A549 (cell line): ENCODE measurements around the gene MYO18A. TPM values are rescaled to one million over a fixed set of nuclear protein-coding genes. Genes with fewer than 3 reads are reported as not detected.
A peak's percentile ranks its signal among the peaks of the same experiment; 100 is the strongest.

Experiments
- ATAC-seq, 2 experiments: fragments of 200-7000 bp in 1 of 2; fragments of >200 bp in 1 of 2; cut with Nextera tagmentation in 1 of 2; cut with Tn5 transposase in 1 of 2; 3 replicates each; pipeline versions ENCODE4 v1.8.0 to v1.9.1; 2018 to 2020; ENCODE audit warnings: mild to moderate bottlenecking in 1 of 2, moderate library complexity in 1 of 2
- CTCF ChIA-PET: fragments of 300-600 bp; sonication (Branson Sonifier 250); formaldehyde crosslinking; extraction: SDS; loops from one replicate; lab custom pipeline; 2021; ENCODE audit warnings: antibody characterized with exemption, inconsistent platforms; lab: Yijun Ruan, JAX
- POLR2A ChIA-PET: fragments of 350-600 bp; formaldehyde crosslinking; extraction: SDS; loops from one replicate; lab custom pipeline; 2021; ENCODE audit warnings: antibody characterized with exemption, inconsistent platforms; lab: Yijun Ruan, JAX
- DNase-seq, 2 experiments: peaks; one replicate each; pipeline versions ENCODE4 v3.0.0 to v3.0.0-alpha.2; 2011 to 2016; ENCODE audit warnings: low read depth in 1 of 2, low spot score in 1 of 2
- FAIRE-seq: peaks from 2 replicates; lab custom pipeline; 2011; peaks lifted over from hg19 to GRCh38; lab: Jason Lieb, UNC
- H3K27ac ChIP-seq, 2 experiments: fragments of >200 bp; sonication (Bioruptor Twin); formaldehyde crosslinking; 3 replicates each; pipeline ENCODE4 v1.5.1; 2016 to 2017
- H3K4me1 ChIP-seq: fragments of >200 bp; sonication (Bioruptor Twin); formaldehyde crosslinking; 3 replicates; pipeline ENCODE4 v1.6.1; 2016
- H3K4me2 ChIP-seq: fragments of >200 bp; sonication (Bioruptor Twin); formaldehyde crosslinking; 3 replicates; pipeline ENCODE4 v1.6.1; 2016
- H3K4me3 ChIP-seq: fragments of >200 bp; sonication (Bioruptor Twin); formaldehyde crosslinking; 3 replicates; pipeline ENCODE4 v1.5.1; 2016
- H3K9me3 ChIP-seq: fragments of >200 bp; sonication (Bioruptor Twin); formaldehyde crosslinking; 3 replicates; pipeline ENCODE4 v1.6.1; 2016
- ATOH8 ChIP-seq: fragments of 250-450 bp; sonication (Bioruptor Pico); IDR thresholded peaks from 2 replicates; pipeline ENCODE4 v1.5.0; 2020; ENCODE audit warnings: low read depth, mild to moderate bottlenecking, moderate library complexity
- CBX8 ChIP-seq: fragments of 200-600 bp; sonication (generic); IDR thresholded peaks from 2 replicates; pipeline ENCODE4 v1.6.1; 2016
- CHD4 ChIP-seq: fragments of 200-600 bp; sonication (generic); IDR thresholded peaks from 2 replicates; pipeline ENCODE4 v1.6.1; 2016; ENCODE audit warnings: antibody characterized with exemption, mild to moderate bottlenecking, borderline replicate concordance
- EHF ChIP-seq: fragments of 250-450 bp; sonication (Bioruptor Pico); IDR thresholded peaks from 2 replicates; pipeline ENCODE4 v1.5.0; 2020; ENCODE audit warnings: mild to moderate bottlenecking
- ESRRA ChIP-seq: fragments of 150-350 bp; IDR thresholded peaks from 2 replicates; pipeline ENCODE4 v1.6.1; 2014; ENCODE audit warnings: mild to moderate bottlenecking, low read length, borderline replicate concordance
- FOSB ChIP-seq: fragments of 250-450 bp; sonication (Bioruptor Pico); IDR thresholded peaks from 2 replicates; pipeline ENCODE4 v1.5.0; 2020; ENCODE audit warnings: mild to moderate bottlenecking, moderate library complexity
- HDAC2 ChIP-seq: fragments of 200-600 bp; sonication (generic); IDR thresholded peaks from 2 replicates; pipeline ENCODE4 v1.6.1; 2016
- HOXA7 ChIP-seq: fragments of 250-450 bp; sonication (Bioruptor Pico); IDR thresholded peaks from 2 replicates; pipeline ENCODE4 v1.5.0; 2020; ENCODE audit warnings: mild to moderate bottlenecking, moderate library complexity
- HOXB13 ChIP-seq: fragments of 250-450 bp; sonication (Bioruptor Pico); IDR thresholded peaks from 2 replicates; pipeline ENCODE4 v1.5.0; 2020; ENCODE audit warnings: low read depth, mild to moderate bottlenecking, moderate library complexity
- JUNB ChIP-seq: fragments of >200 bp; sonication (Bioruptor Twin); formaldehyde crosslinking; IDR thresholded peaks from 2 replicates; pipeline ENCODE4 v1.6.1; 2016
- KDM5A ChIP-seq: fragments of 200-600 bp; sonication (generic); IDR thresholded peaks from 2 replicates; pipeline ENCODE4 v1.6.1; 2016; ENCODE audit warnings: antibody characterized with exemption, mild to moderate bottlenecking
- MYC ChIP-seq: IDR thresholded peaks from 2 replicates; pipeline ENCODE4 v1.6.1; 2012; ENCODE audit warnings: mild to moderate bottlenecking, inconsistent platforms, low read length, improper control_type of control experiment, borderline replicate concordance
- NFE2L2 ChIP-seq: fragments of 150-350 bp; conservative IDR thresholded peaks from 2 replicates; pipeline ENCODE4 v1.6.1; 2014; ENCODE audit warnings: low read length
- PHF8 ChIP-seq: fragments of 200-600 bp; sonication (generic); IDR thresholded peaks from 2 replicates; pipeline ENCODE4 v1.6.1; 2016; ENCODE audit warnings: low read depth, mild to moderate bottlenecking, antibody characterized with exemption, moderate library complexity, borderline replicate concordance
- RAD21 ChIP-seq, 2 experiments: fragments of >200 bp in 1 of 2; sonication (Bioruptor Twin) in 1 of 2; formaldehyde crosslinking in 1 of 2; IDR thresholded peaks in 1 of 2; conservative IDR thresholded peaks in 1 of 2; 2 replicates in 1 of 2; 3 replicates in 1 of 2; pipeline ENCODE4 v1.6.1; 2012 to 2018; ENCODE audit warnings: inconsistent platforms in 1 of 2
- RCOR1 ChIP-seq: fragments of 150-350 bp; IDR thresholded peaks from 2 replicates; pipeline ENCODE4 v1.6.1; 2014; ENCODE audit warnings: antibody characterized with exemption, low read length, low read depth
- REST ChIP-seq: fragments of 200-600 bp; sonication (generic); IDR thresholded peaks from 2 replicates; pipeline ENCODE4 v1.6.1; 2016; ENCODE audit warnings: antibody characterized with exemption, mild to moderate bottlenecking, moderate library complexity
- RFX5 ChIP-seq: fragments of 450-650 bp; IDR thresholded peaks from 2 replicates; pipeline ENCODE4 v1.7.1; 2014; ENCODE audit warnings: antibody characterized with exemption, mild to moderate bottlenecking, moderate library complexity
- USF2 ChIP-seq: fragments of 450-650 bp; IDR thresholded peaks from 2 replicates; pipeline ENCODE4 v1.6.1; 2014; ENCODE audit warnings: antibody characterized with exemption
- ZFP36 ChIP-seq: fragments of 450-650 bp; IDR thresholded peaks from 2 replicates; pipeline ENCODE4 v1.6.1; 2014; ENCODE audit warnings: borderline replicate concordance; ENCODE audit not compliant: partially characterized antibody
- ZNF302 ChIP-seq: fragments of 250-450 bp; sonication (Bioruptor Pico); IDR thresholded peaks from 2 replicates; pipeline ENCODE4 v1.9.0; 2021; ENCODE audit warnings: inconsistent platforms, mild to moderate bottlenecking, moderate library complexity
- WGBS: methylation state at CpG from one replicate; pipeline ENCODE4 v1.1.6; 2017; ENCODE audit errors: missing lambda C conversion rate; 5-methylcytosine and 5-hydroxymethylcytosine counted together
- polyA plus RNA-seq, 4 experiments: library from polyadenylated mRNA; depleted of rRNA in 3 of 4; stranded (reverse); fragments of >200 nt; fragmentation: RNase III in 1 of 4; extraction: RNeasy Plus Mini Kit Qiagen cat#74134 plus additional on column Dnase treatment in 1 of 4; gene quantifications; 2 replicates in 3 of 4; 3 replicates in 1 of 4; pipeline ENCODE4 v1.2.3, GENCODE V29; 2011 to 2017
- TF ChIP-seq, protein P1 (sequence below): fragments of >200 bp; sonication (Bioruptor Twin); formaldehyde crosslinking; IDR thresholded peaks from 3 replicates; pipeline ENCODE4 v1.5.1; 2016
- TF ChIP-seq, protein P2 (sequence below): fragments of 250-450 bp; sonication (Bioruptor Pico); IDR thresholded peaks from 2 replicates; pipeline ENCODE4 v1.5.0; 2021; ENCODE audit warnings: mild to moderate bottlenecking, moderate library complexity, borderline replicate concordance
- TF ChIP-seq, protein P3 (sequence below): fragments of 150-350 bp; IDR thresholded peaks from 2 replicates; pipeline ENCODE4 v1.6.1; 2014; ENCODE audit warnings: low read depth, mild to moderate bottlenecking, low read length
- TF ChIP-seq, protein P4 (sequence below): IDR thresholded peaks from 2 replicates; pipeline ENCODE4 v1.6.1; 2012; ENCODE audit warnings: low read depth, borderline replicate concordance
- TF ChIP-seq, protein P5 (sequence below): IDR thresholded peaks from 2 replicates; pipeline ENCODE4 v1.6.1; 2012

Gene MYO18A
- polyA plus RNA-seq, 2 of the 4 experiments (the other 2 are of a cell fraction): 12.3 to 28.4 TPM

GRCh38 chr17:29176558-29177351 is 3.4 kb downstream of the MYO18A start:
- peak; percentile 42 to 70 for DNase-seq
- POLR2A ChIA-PET: interaction anchor here (0.6 to 1.7 kb wide), 8 partner anchors 9 to 674 kb away, joined by 3 to 19 read pairs (median 4); partner anchors contain the start of gene NUFIP2
- TF ChIP-seq, protein P1, sequence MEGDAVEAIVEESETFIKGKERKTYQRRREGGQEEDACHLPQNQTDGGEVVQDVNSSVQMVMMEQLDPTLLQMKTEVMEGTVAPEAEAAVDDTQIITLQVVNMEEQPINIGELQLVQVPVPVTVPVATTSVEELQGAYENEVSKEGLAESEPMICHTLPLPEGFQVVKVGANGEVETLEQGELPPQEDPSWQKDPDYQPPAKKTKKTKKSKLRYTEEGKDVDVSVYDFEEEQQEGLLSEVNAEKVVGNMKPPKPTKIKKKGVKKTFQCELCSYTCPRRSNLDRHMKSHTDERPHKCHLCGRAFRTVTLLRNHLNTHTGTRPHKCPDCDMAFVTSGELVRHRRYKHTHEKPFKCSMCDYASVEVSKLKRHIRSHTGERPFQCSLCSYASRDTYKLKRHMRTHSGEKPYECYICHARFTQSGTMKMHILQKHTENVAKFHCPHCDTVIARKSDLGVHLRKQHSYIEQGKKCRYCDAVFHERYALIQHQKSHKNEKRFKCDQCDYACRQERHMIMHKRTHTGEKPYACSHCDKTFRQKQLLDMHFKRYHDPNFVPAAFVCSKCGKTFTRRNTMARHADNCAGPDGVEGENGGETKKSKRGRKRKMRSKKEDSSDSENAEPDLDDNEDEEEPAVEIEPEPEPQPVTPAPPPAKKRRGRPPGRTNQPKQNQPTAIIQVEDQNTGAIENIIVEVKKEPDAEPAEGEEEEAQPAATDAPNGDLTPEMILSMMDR: no peak; the same call in 2 of the 3 replicates
- TF ChIP-seq JUNB (no peak), NFE2L2 (no peak), CHD4 (no peak), KDM5A (no peak), ESRRA (no peak; the same call in 1 of the 2 replicates), FOSB (CRISPR knock-in tag) (no peak), PHF8 (no peak; the same call in 1 of the 2 replicates), RCOR1 (no peak), ZNF302 (CRISPR knock-in tag) (no peak), RFX5 (0 out of 2 replicates have a peak, but pooled peaks have one; percentile 39), MYC (peak; percentile 28; the same call in 1 of the 2 replicates), EHF (no peak), RAD21 (conservative IDR thresholded peaks at IDR 0.05 in 1 of 2, IDR thresholded peaks at IDR 0.05 in 1 of 2) (no peak), HOXB13 (CRISPR knock-in tag) (0 out of 2 replicates have a peak, but pooled peaks have one; percentile 37), USF2 (peak; percentile 51; the same call in 1 of the 2 replicates), HDAC2 (peak; percentile 95), REST (peak; percentile 79), CBX8 (no peak), HOXA7 (no peak), ATOH8 (CRISPR knock-in tag) (peak; percentile 67; the same call in 1 of the 2 replicates), ZFP36 (peak; percentile 95)
- TF ChIP-seq, protein P2, sequence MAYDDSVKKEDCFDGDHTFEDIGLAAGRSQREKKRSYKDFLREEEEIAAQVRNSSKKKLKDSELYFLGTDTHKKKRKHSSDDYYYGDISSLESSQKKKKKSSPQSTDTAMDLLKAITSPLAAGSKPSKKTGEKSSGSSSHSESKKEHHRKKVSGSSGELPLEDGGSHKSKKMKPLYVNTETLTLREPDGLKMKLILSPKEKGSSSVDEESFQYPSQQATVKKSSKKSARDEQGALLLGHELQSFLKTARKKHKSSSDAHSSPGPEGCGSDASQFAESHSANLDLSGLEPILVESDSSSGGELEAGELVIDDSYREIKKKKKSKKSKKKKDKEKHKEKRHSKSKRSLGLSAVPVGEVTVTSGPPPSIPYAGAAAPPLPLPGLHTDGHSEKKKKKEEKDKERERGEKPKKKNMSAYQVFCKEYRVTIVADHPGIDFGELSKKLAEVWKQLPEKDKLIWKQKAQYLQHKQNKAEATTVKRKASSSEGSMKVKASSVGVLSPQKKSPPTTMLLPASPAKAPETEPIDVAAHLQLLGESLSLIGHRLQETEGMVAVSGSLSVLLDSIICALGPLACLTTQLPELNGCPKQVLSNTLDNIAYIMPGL (CRISPR knock-in tag): 0 out of 2 replicates have a peak, but pooled peaks have one; percentile 31
- TF ChIP-seq, protein P3, sequence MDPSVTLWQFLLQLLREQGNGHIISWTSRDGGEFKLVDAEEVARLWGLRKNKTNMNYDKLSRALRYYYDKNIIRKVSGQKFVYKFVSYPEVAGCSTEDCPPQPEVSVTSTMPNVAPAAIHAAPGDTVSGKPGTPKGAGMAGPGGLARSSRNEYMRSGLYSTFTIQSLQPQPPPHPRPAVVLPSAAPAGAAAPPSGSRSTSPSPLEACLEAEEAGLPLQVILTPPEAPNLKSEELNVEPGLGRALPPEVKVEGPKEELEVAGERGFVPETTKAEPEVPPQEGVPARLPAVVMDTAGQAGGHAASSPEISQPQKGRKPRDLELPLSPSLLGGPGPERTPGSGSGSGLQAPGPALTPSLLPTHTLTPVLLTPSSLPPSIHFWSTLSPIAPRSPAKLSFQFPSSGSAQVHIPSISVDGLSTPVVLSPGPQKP: no peak
- TF ChIP-seq, protein P4, sequence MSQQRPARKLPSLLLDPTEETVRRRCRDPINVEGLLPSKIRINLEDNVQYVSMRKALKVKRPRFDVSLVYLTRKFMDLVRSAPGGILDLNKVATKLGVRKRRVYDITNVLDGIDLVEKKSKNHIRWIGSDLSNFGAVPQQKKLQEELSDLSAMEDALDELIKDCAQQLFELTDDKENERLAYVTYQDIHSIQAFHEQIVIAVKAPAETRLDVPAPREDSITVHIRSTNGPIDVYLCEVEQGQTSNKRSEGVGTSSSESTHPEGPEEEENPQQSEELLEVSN: peak; percentile 55; the same call in 1 of the 2 replicates
- TF ChIP-seq, protein P5, sequence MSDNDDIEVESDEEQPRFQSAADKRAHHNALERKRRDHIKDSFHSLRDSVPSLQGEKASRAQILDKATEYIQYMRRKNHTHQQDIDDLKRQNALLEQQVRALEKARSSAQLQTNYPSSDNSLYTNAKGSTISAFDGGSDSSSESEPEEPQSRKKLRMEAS: peak; percentile 84

More at GRCh38 chr17:29176558-29177351, 3.4 kb downstream of the MYO18A start:
- Histone ChIP-seq H3K9me3 (no peaks in the 10 kb centered on the region), H3K4me1 (peaks cover 38% of the 10 kb centered on the region), H3K4me2 (peak overlapping the region; percentile 88), H3K4me3 (peak overlapping the region; percentile 60), H3K27ac (peak overlapping the region; percentile 81 to 95)
- ATAC-seq: peak; percentile 4 to 10; a peak in 5 of 6 replicates
- 3% methylated on average over 33 of the region's 51 CpGs for WGBS
- CTCF ChIA-PET: interaction anchor here (0.7 to 12.8 kb wide), 9 partner anchors 15 to 219 kb away, joined by 3 to 263 read pairs (median 6); partner anchors contain the start of gene NUFIP2
- no peak for FAIRE-seq
